Measurements from ENCODE around the gene RPS27L.
A peak's percentile ranks its signal among the peaks of the same experiment; 100 is the strongest.

The RPS27L gene

DNA sequence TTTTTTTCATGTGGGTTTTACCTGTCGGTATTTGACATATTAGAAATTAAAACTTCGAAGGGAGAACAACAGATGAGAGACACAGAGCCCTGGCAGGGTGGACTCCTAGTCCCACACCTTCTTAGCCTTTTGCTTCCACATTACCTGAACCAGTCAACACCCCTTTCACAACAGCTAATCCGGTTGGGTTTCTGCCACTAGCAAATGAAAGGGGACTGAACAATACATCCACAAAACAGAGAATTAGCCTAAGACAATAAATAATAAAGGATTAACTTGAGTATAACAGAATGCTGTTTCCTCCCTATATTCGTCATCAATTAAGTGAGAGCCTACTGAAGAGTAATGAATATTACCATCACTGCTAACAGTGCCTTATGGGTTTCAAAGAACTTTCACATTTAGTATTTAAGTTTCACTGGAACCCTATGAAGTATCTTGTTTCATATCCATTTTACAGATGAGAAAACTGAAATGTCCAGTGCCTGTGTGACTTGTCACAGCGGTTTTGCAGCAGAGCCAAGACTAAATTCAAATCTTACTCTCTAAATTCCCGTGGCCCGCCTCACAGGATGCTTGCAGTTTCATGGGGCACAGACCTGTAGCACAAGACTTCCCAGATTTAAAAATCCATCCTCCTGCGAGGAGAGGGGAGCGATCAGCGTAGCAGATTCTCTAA, 31.1 kb upstream of the RPS27L start:
- TF ChIP-seq, protein P1, sequence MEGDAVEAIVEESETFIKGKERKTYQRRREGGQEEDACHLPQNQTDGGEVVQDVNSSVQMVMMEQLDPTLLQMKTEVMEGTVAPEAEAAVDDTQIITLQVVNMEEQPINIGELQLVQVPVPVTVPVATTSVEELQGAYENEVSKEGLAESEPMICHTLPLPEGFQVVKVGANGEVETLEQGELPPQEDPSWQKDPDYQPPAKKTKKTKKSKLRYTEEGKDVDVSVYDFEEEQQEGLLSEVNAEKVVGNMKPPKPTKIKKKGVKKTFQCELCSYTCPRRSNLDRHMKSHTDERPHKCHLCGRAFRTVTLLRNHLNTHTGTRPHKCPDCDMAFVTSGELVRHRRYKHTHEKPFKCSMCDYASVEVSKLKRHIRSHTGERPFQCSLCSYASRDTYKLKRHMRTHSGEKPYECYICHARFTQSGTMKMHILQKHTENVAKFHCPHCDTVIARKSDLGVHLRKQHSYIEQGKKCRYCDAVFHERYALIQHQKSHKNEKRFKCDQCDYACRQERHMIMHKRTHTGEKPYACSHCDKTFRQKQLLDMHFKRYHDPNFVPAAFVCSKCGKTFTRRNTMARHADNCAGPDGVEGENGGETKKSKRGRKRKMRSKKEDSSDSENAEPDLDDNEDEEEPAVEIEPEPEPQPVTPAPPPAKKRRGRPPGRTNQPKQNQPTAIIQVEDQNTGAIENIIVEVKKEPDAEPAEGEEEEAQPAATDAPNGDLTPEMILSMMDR (IDR thresholded peaks at IDR 0.05; ENCODE audit: insufficient read depth, low read length, missing control alignments) = no peak
- DNase-seq (ENCODE audit: low read depth, low spot score) = no peak
- POLR2A ChIA-PET = interaction anchor here (1.0 kb wide), 1 partner anchor 31 kb away, joined by 4 read pairs; the partner anchor contains the start of gene RPS27L
- CTCF ChIA-PET = no interaction called here
- H3K4me3 ChIP-seq (ENCODE audit: low read depth, low read length) = peak overlapping the region; percentile 60

DNA sequence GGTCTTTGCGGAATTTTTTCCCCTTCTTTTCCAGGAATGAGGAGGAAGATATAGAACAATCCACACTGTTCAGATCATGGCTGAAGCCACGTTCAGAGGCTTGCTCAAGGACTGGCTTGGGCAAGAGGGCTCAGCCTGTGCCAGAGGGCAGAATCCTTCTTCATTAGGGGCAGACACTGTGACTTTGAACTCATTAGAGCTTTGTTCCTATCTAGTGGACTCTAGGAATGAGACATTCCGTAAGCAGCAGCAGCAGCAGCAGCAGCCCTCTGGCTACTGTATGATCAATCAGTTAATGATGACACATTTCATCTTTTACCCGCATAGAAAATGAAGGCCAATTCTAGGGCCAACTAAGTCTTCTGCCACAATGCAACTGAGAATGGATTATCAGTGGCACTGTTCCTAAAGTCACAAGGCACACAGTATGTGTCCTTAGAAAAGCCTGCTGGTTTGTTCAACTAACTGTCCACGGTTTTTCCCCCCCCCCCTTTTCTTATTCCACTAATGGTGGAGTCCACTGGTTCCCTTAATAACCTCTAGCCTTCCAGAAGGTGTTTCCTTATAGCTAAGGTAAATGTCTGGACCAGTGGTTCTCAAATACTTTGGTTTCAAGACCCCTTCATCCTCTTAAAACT, 30.4 kb upstream of the RPS27L start:
- ChIA-PET POLR2A (no interaction called here), CTCF (no interaction called here)
- DNase-seq (ENCODE audit: low read depth, low spot score) = no peak
- TF ChIP-seq, protein P1 (IDR thresholded peaks at IDR 0.05; ENCODE audit: insufficient read depth, low read length, missing control alignments) = no peak
- no peak overlapping the region for H3K4me3 ChIP-seq (ENCODE audit: low read depth, low read length)

DNA sequence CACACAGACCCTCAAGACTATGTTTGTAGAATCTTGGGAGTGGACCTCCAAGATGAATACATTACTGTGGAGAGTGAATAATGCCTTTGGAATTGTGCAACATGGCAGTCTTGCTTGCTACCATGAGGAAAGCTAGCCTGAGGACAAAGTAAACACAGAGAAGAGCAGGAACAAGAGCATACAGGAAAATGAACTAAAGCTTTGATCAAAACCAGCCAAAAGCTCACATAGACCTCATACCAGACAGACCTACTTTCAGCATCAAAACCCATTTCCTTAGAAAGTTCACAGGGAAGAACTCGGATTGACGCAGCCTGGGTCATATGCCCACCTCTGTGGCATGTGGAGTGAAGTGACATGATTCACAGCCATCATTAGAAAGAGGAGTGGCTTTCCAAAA, 28.8 kb upstream of the RPS27L start:
- ChIA-PET CTCF (interaction anchor here (0.8 to 1.2 kb wide), 4 partner anchors 15 to 106 kb away, joined by 3 to 4 read pairs (median 4); no protein-coding TSS in a partner anchor), POLR2A (interaction anchor here (1.3 kb wide), 1 partner anchor 29 kb away, joined by 3 read pairs; the partner anchor contains the start of gene RPS27L)
- H3K4me3 ChIP-seq (ENCODE audit: low read depth, low read length) = no peak overlapping the region
- TF ChIP-seq, protein P1 (IDR thresholded peaks at IDR 0.05; ENCODE audit: insufficient read depth, low read length, missing control alignments) = no peak
- DNase-seq (ENCODE audit: low read depth, low spot score) = peak; percentile 67

DNA sequence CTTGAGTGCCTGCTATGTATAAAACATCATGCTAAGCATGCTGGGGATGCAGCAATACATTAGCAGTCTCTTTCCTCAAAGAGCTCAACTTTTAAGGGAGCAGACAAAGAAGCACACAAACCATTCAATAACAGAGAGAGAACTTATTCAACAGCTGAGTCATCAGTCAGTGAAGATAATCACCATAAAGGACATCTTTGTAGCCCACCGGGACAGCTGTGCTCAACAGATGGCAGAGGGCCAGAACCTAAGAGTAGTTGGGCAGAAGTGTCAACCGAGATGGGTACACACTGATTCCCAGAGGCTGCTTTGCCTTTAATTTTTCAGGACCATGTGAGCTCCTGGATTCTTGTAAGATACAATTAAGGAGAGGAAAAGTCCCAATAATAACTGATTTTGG, 27.9 kb upstream of the RPS27L start:
- H3K4me3 ChIP-seq (ENCODE audit: low read depth, low read length) = no peak overlapping the region
- ChIA-PET CTCF (interaction anchor here (0.8 to 1.7 kb wide), 4 partner anchors 14 to 107 kb away, joined by 3 to 5 read pairs (median 4); no protein-coding TSS in a partner anchor), POLR2A (interaction anchor here (0.6 to 1.3 kb wide), 2 partner anchors 28 to 132 kb away, joined by 3 read pairs; partner anchors contain the start of gene RPS27L)
- DNase-seq (ENCODE audit: low read depth, low spot score) = no peak
- TF ChIP-seq, protein P1 (IDR thresholded peaks at IDR 0.05; ENCODE audit: insufficient read depth, low read length, missing control alignments) = no peak

DNA sequence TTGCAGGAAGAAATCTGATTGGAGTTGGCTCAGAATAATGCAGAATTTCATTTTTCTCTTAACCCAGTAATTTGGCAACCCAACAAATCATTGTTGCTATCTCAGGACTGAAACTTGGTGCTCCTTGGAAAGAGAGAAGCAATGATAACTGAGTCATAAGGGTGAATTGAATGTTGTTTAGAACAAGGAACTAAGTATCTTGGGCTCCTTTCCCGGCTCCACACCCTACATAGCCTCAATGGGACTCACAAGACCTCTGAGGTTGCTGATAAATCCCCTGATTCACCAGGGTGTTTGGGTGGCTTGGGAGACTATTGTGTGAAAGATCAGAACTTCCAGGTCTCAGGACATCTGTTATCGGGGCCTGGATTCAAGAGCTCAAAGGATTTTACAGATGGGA, 24.4 kb upstream of the RPS27L start:
- H3K4me3 ChIP-seq (ENCODE audit: low read depth, low read length) = no peak overlapping the region
- POLR2A ChIA-PET = no interaction called here
- CTCF ChIA-PET = no interaction called here
- no peak for DNase-seq (ENCODE audit: low read depth, low spot score)
- TF ChIP-seq, protein P1 (IDR thresholded peaks at IDR 0.05; ENCODE audit: insufficient read depth, low read length, missing control alignments) = no peak

DNA sequence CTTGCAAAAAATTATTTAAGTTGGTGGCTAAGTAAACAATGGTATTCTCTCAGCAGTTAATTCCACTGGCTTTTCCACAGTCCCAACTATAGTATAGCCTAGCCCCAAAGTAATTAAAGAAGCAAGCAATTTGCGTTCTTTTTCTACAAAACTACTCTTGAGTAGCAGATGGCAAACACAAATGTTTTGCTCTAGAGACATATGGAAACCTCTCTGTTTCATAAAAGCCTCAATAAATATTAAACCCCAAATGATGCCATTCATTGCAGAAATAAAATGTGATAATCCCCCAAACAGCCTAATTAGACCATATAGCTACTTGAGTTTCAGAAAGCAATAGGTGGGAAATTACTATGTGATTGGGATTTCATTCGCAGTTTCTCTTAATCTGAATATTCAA, 23.5 kb upstream of the RPS27L start:
- POLR2A ChIA-PET = interaction anchor here (0.5 kb wide), 1 partner anchor 20 kb away, joined by 3 read pairs; no protein-coding TSS in a partner anchor
- H3K4me3 ChIP-seq (ENCODE audit: low read depth, low read length) = no peak overlapping the region
- CTCF ChIA-PET = no interaction called here
- no peak for DNase-seq (ENCODE audit: low read depth, low spot score)
- TF ChIP-seq, protein P1 (IDR thresholded peaks at IDR 0.05; ENCODE audit: insufficient read depth, low read length, missing control alignments) = no peak
